Osteoblast (primary cell): ENCODE measurements around the gene UBE2D4. TPM values are rescaled to one million over a fixed set of nuclear protein-coding genes. Genes with fewer than 3 reads are reported as not detected.

ENCODE experiments used
- DNase-seq: peaks from one replicate; pipeline ENCODE4 v3.0.0; 2011; ENCODE audit warnings: low spot score, mixed read lengths; ENCODE audit not compliant: insufficient read length; ENCODE audit errors: missing footprints
- H2AFZ ChIP-seq: 2 replicates; pipeline ENCODE4 v1.6.0; 2011; ENCODE audit warnings: mild to moderate bottlenecking, low read length
- H3K27ac ChIP-seq: 2 replicates; pipeline ENCODE4 v1.5.1; 2011; ENCODE audit warnings: mild to moderate bottlenecking, low read depth, low read length, moderate library complexity
- H3K27me3 ChIP-seq: 2 replicates; pipeline ENCODE4 v1.6.0; 2012; ENCODE audit warnings: mild to moderate bottlenecking, control low read depth, inconsistent platforms, low read length, moderate library complexity; ENCODE audit not compliant: insufficient read depth
- H3K36me3 ChIP-seq: 2 replicates; pipeline ENCODE4 v1.5.1; 2011; ENCODE audit warnings: mild to moderate bottlenecking, low read length, control low read depth, moderate library complexity; ENCODE audit not compliant: insufficient read depth
- H3K4me1 ChIP-seq: 2 replicates; pipeline ENCODE4 v1.5.1; 2011; ENCODE audit warnings: mild to moderate bottlenecking, low read length, control low read depth, moderate library complexity; ENCODE audit not compliant: insufficient read depth
- H3K4me2 ChIP-seq: 2 replicates; pipeline ENCODE4 v1.6.0; 2011; ENCODE audit warnings: mild to moderate bottlenecking, low read length; ENCODE audit not compliant: insufficient read depth
- H3K4me3 ChIP-seq: fragments of 200-600 bp; sonication (generic); 3 replicates; pipeline ENCODE4 v1.5.1; 2012; ENCODE audit warnings: mild to moderate bottlenecking, low read length, inconsistent platforms; ENCODE audit not compliant: insufficient read depth
- H3K79me2 ChIP-seq: 2 replicates; pipeline ENCODE4 v1.6.0; 2012; ENCODE audit warnings: mild to moderate bottlenecking, low read length, control low read depth, inconsistent platforms; ENCODE audit not compliant: insufficient read depth
- H3K9me3 ChIP-seq: 2 replicates; pipeline ENCODE4 v1.5.1; 2011; ENCODE audit warnings: low read depth, low read length, control low read depth
- H4K20me1 ChIP-seq: 2 replicates; pipeline ENCODE4 v1.6.0; 2012; ENCODE audit warnings: mild to moderate bottlenecking, low read length, control low read depth; ENCODE audit not compliant: insufficient read depth
- total RNA-seq: library from RNA; depleted of rRNA; stranded (reverse); fragments of >200 nt; gene quantifications from 2 replicates; pipeline ENCODE4 v1.2.3, GENCODE V29; 2012
- TF ChIP-seq, protein P1 (sequence below): IDR thresholded peaks from 2 replicates; pipeline ENCODE4 v1.5.1; 2011; ENCODE audit warnings: mild to moderate bottlenecking, low read depth, low read length, moderate library complexity; ENCODE audit errors: extremely low read depth

The UBE2D4 gene
- total RNA-seq, 1 donor: 19.2 TPM

DNA sequence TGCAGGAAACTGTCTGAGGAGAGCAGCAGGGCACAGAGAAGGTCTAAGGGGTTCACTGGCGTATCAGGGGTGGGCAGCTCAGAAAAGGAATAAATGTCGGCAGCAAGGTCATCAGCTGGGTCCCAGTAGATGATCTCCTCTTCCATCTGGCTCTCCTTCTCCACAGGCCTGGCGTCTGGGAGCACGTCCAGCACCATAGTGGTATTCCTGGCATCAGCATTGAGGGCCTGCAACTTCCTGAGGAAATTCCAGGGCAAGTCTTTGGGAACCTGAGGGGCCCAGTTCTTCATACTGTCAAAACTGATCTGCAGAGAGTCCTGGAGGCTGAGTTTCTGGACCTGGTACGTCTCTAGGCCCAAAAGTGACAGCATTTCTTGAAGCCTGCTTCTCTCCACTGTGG is 47.4 kb upstream of the UBE2D4 start:
- H3K9me3 ChIP-seq: no peaks in the 10 kb centered on the region
- H3K27me3 ChIP-seq: no peaks in the 10 kb centered on the region
- H3K4me3 ChIP-seq: peak overlapping the region; percentile 9
- peak overlapping the region; percentile 46 for H3K4me2 ChIP-seq
- no peak for DNase-seq
- TF ChIP-seq, protein P1, sequence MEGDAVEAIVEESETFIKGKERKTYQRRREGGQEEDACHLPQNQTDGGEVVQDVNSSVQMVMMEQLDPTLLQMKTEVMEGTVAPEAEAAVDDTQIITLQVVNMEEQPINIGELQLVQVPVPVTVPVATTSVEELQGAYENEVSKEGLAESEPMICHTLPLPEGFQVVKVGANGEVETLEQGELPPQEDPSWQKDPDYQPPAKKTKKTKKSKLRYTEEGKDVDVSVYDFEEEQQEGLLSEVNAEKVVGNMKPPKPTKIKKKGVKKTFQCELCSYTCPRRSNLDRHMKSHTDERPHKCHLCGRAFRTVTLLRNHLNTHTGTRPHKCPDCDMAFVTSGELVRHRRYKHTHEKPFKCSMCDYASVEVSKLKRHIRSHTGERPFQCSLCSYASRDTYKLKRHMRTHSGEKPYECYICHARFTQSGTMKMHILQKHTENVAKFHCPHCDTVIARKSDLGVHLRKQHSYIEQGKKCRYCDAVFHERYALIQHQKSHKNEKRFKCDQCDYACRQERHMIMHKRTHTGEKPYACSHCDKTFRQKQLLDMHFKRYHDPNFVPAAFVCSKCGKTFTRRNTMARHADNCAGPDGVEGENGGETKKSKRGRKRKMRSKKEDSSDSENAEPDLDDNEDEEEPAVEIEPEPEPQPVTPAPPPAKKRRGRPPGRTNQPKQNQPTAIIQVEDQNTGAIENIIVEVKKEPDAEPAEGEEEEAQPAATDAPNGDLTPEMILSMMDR: no peak
- peaks cover 14% of the 10 kb centered on the region for H4K20me1 ChIP-seq
- H3K79me2 ChIP-seq: peaks cover 47% of the 10 kb centered on the region
- H3K4me1 ChIP-seq: peaks cover 45% of the 10 kb centered on the region
- H3K27ac ChIP-seq: peak overlapping the region; percentile 94
- H2AFZ ChIP-seq: no peak overlapping the region
- peaks cover 67% of the 10 kb centered on the region for H3K36me3 ChIP-seq

DNA sequence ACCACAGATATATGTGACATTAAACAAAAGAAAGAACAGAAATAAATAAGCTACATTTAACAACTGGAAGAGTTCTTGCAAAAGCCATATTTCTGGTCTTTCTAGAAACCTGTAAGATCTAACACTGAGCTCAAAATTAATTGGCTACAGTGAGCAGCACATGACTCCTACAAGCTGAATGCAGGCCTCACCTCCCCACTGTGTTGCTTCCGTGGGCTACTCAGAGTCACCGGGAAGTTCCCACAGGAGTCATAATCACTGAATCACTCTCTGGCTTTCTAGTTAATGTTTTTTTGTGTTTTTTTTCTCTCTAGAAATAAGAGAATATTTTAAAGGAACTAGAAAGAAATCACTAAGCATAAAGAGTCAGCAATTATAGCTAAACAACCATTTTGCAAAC is 46.8 kb upstream of the UBE2D4 start:
- peak; percentile 87 for DNase-seq
- Histone ChIP-seq H3K4me1 (peaks cover 42% of the 10 kb centered on the region), H3K9me3 (no peaks in the 10 kb centered on the region), H3K4me2 (peak overlapping the region; percentile 46), H3K4me3 (no peak overlapping the region), H3K36me3 (peaks cover 70% of the 10 kb centered on the region), H3K79me2 (peaks cover 50% of the 10 kb centered on the region), H3K27ac (peak overlapping the region; percentile 94), H3K27me3 (no peaks in the 10 kb centered on the region), H2AFZ (no peak overlapping the region), H4K20me1 (peaks cover 11% of the 10 kb centered on the region)
- TF ChIP-seq, protein P1: no peak

DNA sequence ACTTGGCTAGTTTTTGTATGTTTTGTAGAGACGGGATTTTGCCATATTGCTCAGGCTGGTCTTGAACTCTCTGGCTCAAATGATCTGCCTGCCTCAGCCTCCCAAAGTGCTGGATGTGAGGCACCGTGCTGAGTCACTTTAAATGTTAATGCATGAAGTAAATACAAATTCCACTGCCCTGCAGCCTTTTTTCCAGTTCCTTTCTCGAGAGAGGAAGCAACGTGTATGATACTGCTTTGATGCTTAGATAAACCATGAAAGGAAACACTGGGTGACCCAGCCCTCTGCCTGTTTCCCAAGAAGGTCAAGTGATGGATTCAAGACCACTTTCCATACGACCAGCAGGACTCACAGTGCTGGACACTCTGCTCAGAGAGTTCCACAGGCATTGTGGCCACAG is 45.6 kb upstream of the UBE2D4 start:
- Histone ChIP-seq H3K4me3 (no peak overlapping the region), H3K79me2 (peaks cover 53% of the 10 kb centered on the region), H3K36me3 (peaks cover 71% of the 10 kb centered on the region), H3K9me3 (no peaks in the 10 kb centered on the region), H3K27ac (peak overlapping the region; percentile 94), H3K4me1 (peaks cover 42% of the 10 kb centered on the region), H4K20me1 (peaks cover 11% of the 10 kb centered on the region), H3K4me2 (no peak overlapping the region), H3K27me3 (no peaks in the 10 kb centered on the region), H2AFZ (no peak overlapping the region)
- DNase-seq: no peak
- TF ChIP-seq, protein P1: no peak

DNA sequence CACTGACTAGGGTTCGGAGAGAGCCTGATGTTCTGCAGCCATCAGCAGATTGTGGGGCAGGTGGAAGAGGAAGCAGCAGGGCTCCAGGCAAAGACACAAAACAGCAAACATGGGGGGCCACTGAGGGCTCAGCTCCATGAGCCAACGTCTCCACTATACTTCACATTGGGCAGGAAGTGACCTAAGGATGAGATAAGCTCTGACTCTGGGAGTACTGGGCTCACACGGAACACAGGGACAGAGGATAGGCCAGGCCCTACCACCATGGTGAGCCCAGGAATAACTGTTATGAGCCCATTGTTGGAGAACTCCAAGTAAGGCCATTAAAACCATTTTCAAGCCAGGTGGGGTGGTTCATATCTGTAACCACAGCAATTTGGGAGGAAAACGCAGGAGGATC is 42.0 kb upstream of the UBE2D4 start:
- Histone ChIP-seq H3K79me2 (peaks cover 50% of the 10 kb centered on the region), H3K27ac (peak overlapping the region; percentile 13), H3K4me2 (no peak overlapping the region), H4K20me1 (peaks cover 8% of the 10 kb centered on the region), H3K4me3 (no peak overlapping the region), H3K27me3 (no peaks in the 10 kb centered on the region), H2AFZ (no peak overlapping the region), H3K36me3 (peaks cover 52% of the 10 kb centered on the region), H3K9me3 (no peaks in the 10 kb centered on the region), H3K4me1 (peaks cover 37% of the 10 kb centered on the region)
- TF ChIP-seq, protein P1: no peak
- no peak for DNase-seq
